H1 (cell line): ENCODE measurements around the gene YIF1B. TPM values are rescaled to one million over a fixed set of nuclear protein-coding genes. Genes with fewer than 3 reads are reported as not detected.

Experiments used
- CTCF ChIA-PET: fragments of 300-600 bp; sonication (Branson Sonifier 250); formaldehyde crosslinking; loops from one replicate; lab custom pipeline; 2021; ENCODE audit not compliant: partially characterized antibody; lab: Charles Lee
- POLR2A ChIA-PET: fragments of 300-600 bp; sonication (Branson Sonifier 250); formaldehyde crosslinking; loops from one replicate; lab custom pipeline; 2021; ENCODE audit warnings: inconsistent platforms; ENCODE audit not compliant: partially characterized antibody; lab: Charles Lee
- DNase-seq, 2 experiments: peaks; one replicate each; pipeline versions ENCODE4 v3.0.0 to v3.0.0-alpha.2; 2010 to 2022; ENCODE audit warnings: low spot score in 2 of 2, low read depth in 1 of 2, mixed read lengths in 1 of 2
- FAIRE-seq: peaks from 2 replicates; lab custom pipeline; 2011; peaks lifted over from hg19 to GRCh38; lab: Jason Lieb, UNC
- H2AFZ ChIP-seq: 2 replicates; pipeline ENCODE4 v1.8.1; 2012; ENCODE audit warnings: low read length, inconsistent platforms
- H2AK5ac ChIP-seq: 2 replicates; pipeline ENCODE4 v1.6.1; 2013; ENCODE audit warnings: low read depth, low read length
- H2BK120ac ChIP-seq: replicated peaks from 2 replicates; pipeline ENCODE3; 2013; ENCODE audit warnings: low read depth, low read length, inconsistent platforms
- H2BK12ac ChIP-seq: 2 replicates; pipeline ENCODE4 v1.6.1; 2013; ENCODE audit warnings: low read depth, low read length
- H2BK15ac ChIP-seq: 2 replicates; pipeline ENCODE4 v1.6.1; 2013; ENCODE audit warnings: low read length
- H2BK20ac ChIP-seq: 2 replicates; pipeline ENCODE4 v1.6.1; 2013; ENCODE audit warnings: low read length
- H2BK5ac ChIP-seq: 2 replicates; pipeline ENCODE4 v1.6.1; 2013; ENCODE audit warnings: low read depth, low read length
- H3K14ac ChIP-seq: 2 replicates; pipeline ENCODE4 v1.6.1; 2013; ENCODE audit warnings: inconsistent platforms; ENCODE audit not compliant: insufficient read length
- H3K18ac ChIP-seq: 2 replicates; pipeline ENCODE4 v1.6.1; 2013; ENCODE audit warnings: low read length; ENCODE audit errors: extremely low read depth
- H3K23ac ChIP-seq: 2 replicates; pipeline ENCODE4 v1.6.1; 2013; ENCODE audit warnings: inconsistent platforms; ENCODE audit not compliant: insufficient read length
- H3K23me2 ChIP-seq: 2 replicates; pipeline ENCODE4 v1.6.1; 2013; ENCODE audit warnings: low read depth, low read length
- H3K27ac ChIP-seq: 2 replicates; pipeline ENCODE4 v1.6.1; 2011; ENCODE audit warnings: low read depth, low read length, inconsistent platforms
- H3K27me3 ChIP-seq, 4 experiments: replicated peaks in 1 of 4; 1 replicate in 1 of 4; 2 replicates in 3 of 4; pipeline versions ENCODE4 v1.6.1 to v1.8.1; 2011 to 2013; ENCODE audit warnings: low read length in 3 of 4, mild to moderate bottlenecking in 3 of 4, inconsistent platforms in 2 of 4, mixed read lengths in 2 of 4, moderate library complexity in 1 of 4; ENCODE audit not compliant: control insufficient read depth in 3 of 4, insufficient read depth in 3 of 4; ENCODE audit errors: extremely low read depth in 1 of 4
- H3K36me3 ChIP-seq, 4 experiments: 2 replicates each; pipeline versions ENCODE4 v1.6.1 to v1.8.1; 2011 to 2013; ENCODE audit warnings: mild to moderate bottlenecking in 4 of 4, low read length in 3 of 4, moderate library complexity in 2 of 4, control low read depth in 1 of 4, inconsistent platforms in 1 of 4; ENCODE audit not compliant: insufficient read depth in 4 of 4, control insufficient read depth in 2 of 4
- H3K4ac ChIP-seq: replicated peaks from 2 replicates; pipeline ENCODE3; 2013; ENCODE audit warnings: low read length, low read depth, mixed read lengths, inconsistent platforms; ENCODE audit not compliant: insufficient read length
- H3K4me1 ChIP-seq, 4 experiments: replicated peaks in 1 of 4; 1 replicate in 1 of 4; 2 replicates in 3 of 4; pipeline versions ENCODE4 v1.6.1 to v1.8.1; 2011 to 2013; ENCODE audit warnings: low read length in 3 of 4, inconsistent platforms in 2 of 4, mixed read lengths in 1 of 4; ENCODE audit not compliant: insufficient read depth in 4 of 4, control insufficient read depth in 3 of 4
- H3K4me2 ChIP-seq, 2 experiments: 2 replicates each; pipeline versions ENCODE4 v1.6.1 to v1.8.1; 2011 to 2013; ENCODE audit warnings: low read depth in 2 of 2, low read length in 2 of 2, control low read depth in 1 of 2, inconsistent platforms in 1 of 2, mild to moderate bottlenecking in 1 of 2; ENCODE audit not compliant: insufficient read depth in 1 of 2
- H3K4me3 ChIP-seq, 4 experiments: fragments of 200-600, 300-600 bp in 1 of 4; sonication (generic), shearing (Covaris generic), sonication (Bioruptor Twin) in 1 of 4; 2 replicates each; pipeline versions ENCODE4 v1.5.1 to v1.8.1; 2011 to 2016; ENCODE audit warnings: low read length in 4 of 4, low read depth in 3 of 4, control low read depth in 2 of 4, inconsistent platforms in 2 of 4, mild to moderate bottlenecking in 2 of 4, mixed read lengths in 1 of 4, moderate library complexity in 1 of 4; ENCODE audit not compliant: insufficient read depth in 2 of 4; ENCODE audit errors: extremely low read depth in 1 of 4
- H3K56ac ChIP-seq: replicated peaks from 2 replicates; pipeline ENCODE3; 2013; ENCODE audit warnings: low read depth, mild to moderate bottlenecking, mixed read lengths, low read length, inconsistent platforms; ENCODE audit not compliant: insufficient read length
- H3K79me1 ChIP-seq: 2 replicates; pipeline ENCODE4 v1.6.1; 2013; ENCODE audit warnings: low read depth, low read length, control low read depth
- H3K79me2 ChIP-seq, 2 experiments: 2 replicates each; pipeline versions ENCODE4 v1.6.1 to v1.8.1; 2012 to 2013; ENCODE audit warnings: low read length in 2 of 2, mild to moderate bottlenecking in 2 of 2, inconsistent platforms in 1 of 2; ENCODE audit not compliant: insufficient read depth in 2 of 2, control insufficient read depth in 1 of 2
- H3K9ac ChIP-seq, 4 experiments: replicated peaks in 1 of 4; 1 replicate in 1 of 4; 2 replicates in 3 of 4; pipeline versions ENCODE4 v1.6.1 to v1.8.1; 2011 to 2013; ENCODE audit warnings: low read depth in 3 of 4, low read length in 3 of 4, control low read depth in 2 of 4, mild to moderate bottlenecking in 2 of 4, moderate library complexity in 2 of 4, inconsistent platforms in 1 of 4; ENCODE audit errors: extremely low read depth in 1 of 4
- H3K9me3 ChIP-seq, 2 experiments: 2 replicates each; pipeline versions ENCODE4 v1.6.1 to v1.8.1; 2012 to 2013; ENCODE audit warnings: mild to moderate bottlenecking in 2 of 2, moderate library complexity in 2 of 2, control low read depth in 1 of 2, inconsistent platforms in 1 of 2, low read depth in 1 of 2, low read length in 1 of 2, mixed read lengths in 1 of 2; ENCODE audit not compliant: insufficient read depth in 2 of 2
- H4K20me1 ChIP-seq, 2 experiments: replicated peaks in 1 of 2; 2 replicates each; pipeline versions ENCODE3 to v1.8.1; 2011 to 2013; ENCODE audit warnings: inconsistent platforms in 2 of 2, low read length in 2 of 2, mild to moderate bottlenecking in 1 of 2; ENCODE audit not compliant: insufficient read depth in 2 of 2, control insufficient read depth in 1 of 2
- H4K5ac ChIP-seq: 2 replicates; pipeline ENCODE4 v1.6.1; 2013; ENCODE audit warnings: low read length, low read depth, mixed read lengths, inconsistent platforms; ENCODE audit not compliant: insufficient read length
- H4K8ac ChIP-seq: 2 replicates; pipeline ENCODE4 v1.8.0; 2013; ENCODE audit warnings: mild to moderate bottlenecking, moderate library complexity, low read length, inconsistent platforms; ENCODE audit not compliant: insufficient read depth; ENCODE audit errors: extremely low read depth
- H4K91ac ChIP-seq: replicated peaks from 2 replicates; pipeline ENCODE3; 2013; ENCODE audit warnings: low read length, mixed read lengths, inconsistent platforms; ENCODE audit not compliant: insufficient read length
- BCL11A ChIP-seq, 2 experiments: IDR thresholded peaks; one replicate each; pipeline ENCODE4 v1.6.1; 2011; ENCODE audit warnings: low read depth in 2 of 2, low read length in 2 of 2, mild to moderate bottlenecking in 2 of 2
- CEBPB ChIP-seq: IDR thresholded peaks from 2 replicates; pipeline ENCODE4 v1.6.1; 2012; ENCODE audit warnings: low read depth, low read length
- E2F6 ChIP-seq: IDR thresholded peaks from 2 replicates; pipeline ENCODE4 v1.6.1; 2012; ENCODE audit warnings: inconsistent platforms
- KDM1A ChIP-seq: fragments of 200-600, 300-600 bp; sonication (generic); IDR thresholded peaks from 2 replicates; pipeline ENCODE4 v1.7.1; 2016; ENCODE audit warnings: mild to moderate bottlenecking, low read length, borderline replicate concordance
- TBP ChIP-seq: IDR thresholded peaks from 2 replicates; pipeline ENCODE4 v1.6.1; 2011; ENCODE audit warnings: low read depth, low read length, improper control_type of control experiment
- WGBS, 2 experiments: shearing (Covaris generic) in 1 of 2; methylation state at CpG; one replicate each; pipeline versions ENCODE4 v1.1.6 to v1.1.7; 2013 to 2015; ENCODE audit warnings: low lambda C conversion rate in 2 of 2, mixed read lengths in 2 of 2, inconsistent platforms in 1 of 2, low coverage in 1 of 2, missing lambda C conversion rate in 1 of 2; ENCODE audit not compliant: insufficient replicate concordance in 2 of 2, insufficient coverage in 1 of 2, insufficient read length in 1 of 2; ENCODE audit errors: extremely low coverage in 1 of 2, missing lambda C conversion rate in 1 of 2; 5-methylcytosine and 5-hydroxymethylcytosine counted together
- polyA plus RNA-seq, 7 experiments: library from polyadenylated mRNA; depleted of rRNA in 3 of 7; stranded (reverse) in 5 of 7; unstranded in 2 of 7; fragments of >200 nt in 5 of 7; fragments of 200-250 nt in 2 of 7; gene quantifications; 1 replicate in 5 of 7; 2 replicates in 1 of 7; 4 replicates in 1 of 7; pipeline versions ENCODE4 v1.2.1 to v1.2.3, GENCODE V29; 2011 to 2013; ENCODE audit warnings: missing spikeins in 2 of 7, mixed read lengths in 2 of 7
- total RNA-seq: library from RNA; stranded (reverse); fragmentation: NEBNext Ultra II Directional; extraction: Animal tissue kit (Norgen Biotek cat#: 25700); gene quantifications from 2 replicates; pipeline ENCODE4 v1.2.1, GENCODE V29; 2021

The YIF1B gene
- total and polyA plus RNA-seq, 2 of the 8 experiments (the other 6 are each of a cell fraction or from before 2014, with no cell fraction given): 89.6 to 305 TPM

- Histone ChIP-seq H3K9ac (no peak overlapping the region), H3K79me1 (peaks cover 3% of the 10 kb centered on the region; the same call in 1 of the 2 replicates), H2BK120ac (no peak overlapping the region), H3K79me2 (no peaks in the 10 kb centered on the region), H4K8ac (no peak overlapping the region), H2BK5ac (no peak overlapping the region)
- no peak for FAIRE-seq
- CTCF ChIA-PET: interaction anchor here (0.6 to 1.6 kb wide), 5 partner anchors 24 to 629 kb away, joined by 3 to 5 read pairs (median 4); no protein-coding TSS in a partner anchor
- TF ChIP-seq TBP (no peak), CEBPB (no peak), E2F6 (no peak), BCL11A (IDR thresholded peaks at IDR 0.05; ENCODE audit: low read depth in 2 of 2, low read length in 2 of 2) (no peak), KDM1A (no peak)
- TF ChIP-seq, all 59 proteins: peak for 0
- Histone ChIP-seq H3K23me2 (no peaks in the 10 kb centered on the region), H3K56ac (no peak overlapping the region), H3K4me3 (no peak overlapping the region), H3K27me3 (no peaks in the 10 kb centered on the region), H3K4ac (no peak overlapping the region), H4K20me1 (peaks cover 2 to 9% of the 10 kb centered on the region in 2 experiments), H3K4me2 (no peak overlapping the region), H4K5ac (no peak overlapping the region), H3K27ac (no peak overlapping the region), H4K91ac (no peak overlapping the region), H2BK20ac (no peak overlapping the region), H3K18ac (no peak overlapping the region), H2AFZ (no peak overlapping the region), H3K36me3 (peaks cover 16 to 58% (median 41%) of the 10 kb centered on the region in 4 experiments), H2BK15ac (no peak overlapping the region), H2BK12ac (no peak overlapping the region), H3K9me3 (no peaks in the 10 kb centered on the region), H2AK5ac (no peak overlapping the region), H3K23ac (no peak overlapping the region), H3K4me1 (no peaks in the 10 kb centered on the region), H3K14ac (no peak overlapping the region)
- DNase-seq: no peak
- 93% methylated on average over 15 of the region's 15 CpGs; no CpG with 5 or more reads in 1 of the 2 experiments for WGBS, 2 experiments
- POLR2A ChIA-PET: interaction anchor here (0.9 to 3.2 kb wide), 2 partner anchors 18 to 44 kb away, joined by 3 to 7 read pairs; no protein-coding TSS in a partner anchor
These were observed 25.8 kb downstream of the YIF1B start for GRCh38 chr19:38289955-38290354.
